Panc1 (cell line): Measurements from ENCODE around the gene CSTF1. TPM values are rescaled to one million over a fixed set of nuclear protein-coding genes. Genes with fewer than 3 reads are reported as not detected.

ENCODE experiments used
- ATAC-seq: fragments of 200-7000 bp; cut with Tn5 transposase; 2 replicates; pipeline ENCODE4 v1.9.1; 2020; ENCODE audit warnings: mild to moderate bottlenecking, moderate library complexity
- BruUV-seq: library from RNA; stranded (reverse); fragments of 400-500 nt; replicated peaks from 2 replicates; lab custom pipeline; 2021; lab: Mats Ljungman, UMichigan
- CTCF ChIA-PET: fragments of 300-600 bp; sonication (Branson Sonifier 250); formaldehyde crosslinking; loops from one replicate; lab custom pipeline; 2022; ENCODE audit warnings: antibody characterized with exemption; lab: Charles Lee
- POLR2A ChIA-PET: fragments of 300-600 bp; sonication (Branson Sonifier 250); formaldehyde crosslinking; loops from one replicate; lab custom pipeline; 2022; ENCODE audit warnings: antibody characterized with exemption; lab: Charles Lee
- DNase-seq: peaks from one replicate; pipeline ENCODE4 v3.0.0-alpha.2; 2010; ENCODE audit warnings: low read depth, low spot score
- H3K27ac ChIP-seq: 2 replicates; pipeline ENCODE4 v1.5.1; 2011; ENCODE audit warnings: mild to moderate bottlenecking, low read length, inconsistent platforms
- H3K27me3 ChIP-seq: fragments of 200-500 bp; sonication (Bioruptor generic); 2 replicates; pipeline ENCODE4 v1.6.0; 2014; ENCODE audit warnings: low read length, inconsistent platforms; ENCODE audit not compliant: control insufficient read depth, insufficient read depth
- H3K36me3 ChIP-seq: fragments of 200-500 bp; sonication (Bioruptor generic); 2 replicates; pipeline ENCODE4 v1.5.1; 2014; ENCODE audit warnings: inconsistent platforms, mild to moderate bottlenecking, low read length, moderate library complexity; ENCODE audit not compliant: control insufficient read depth, insufficient read depth
- H3K4me1 ChIP-seq: 2 replicates; pipeline ENCODE4 v1.5.1; 2011; ENCODE audit warnings: inconsistent platforms, mild to moderate bottlenecking, low read length, moderate library complexity; ENCODE audit not compliant: control insufficient read depth, insufficient read depth
- H3K4me3 ChIP-seq, 2 experiments: 2 replicates each; pipeline ENCODE4 v1.5.1; 2011 to 2012; ENCODE audit warnings: low read depth in 2 of 2, low read length in 2 of 2, mild to moderate bottlenecking in 2 of 2, inconsistent platforms in 1 of 2, moderate library complexity in 1 of 2
- H3K9me3 ChIP-seq: fragments of 200-500 bp; sonication (Bioruptor generic); 2 replicates; pipeline ENCODE4 v1.5.1; 2014; ENCODE audit warnings: low read depth, mild to moderate bottlenecking, inconsistent platforms, low read length, moderate library complexity; ENCODE audit not compliant: control insufficient read depth, insufficient read depth
- CTCF ChIP-seq: fragments of 450-650 bp; IDR thresholded peaks from 2 replicates; pipeline ENCODE4 v1.5.1; 2017; ENCODE audit warnings: mild to moderate bottlenecking
- POLR2AphosphoS5 ChIP-seq: IDR thresholded peaks from 2 replicates; pipeline ENCODE4 v1.6.1; 2012; ENCODE audit warnings: mild to moderate bottlenecking, low read depth, low read length, moderate library complexity
- REST ChIP-seq, 2 experiments: IDR thresholded peaks; 2 replicates each; pipeline ENCODE4 v1.6.1; 2011 to 2012; ENCODE audit warnings: low read depth in 2 of 2, control low read depth in 1 of 2, low read length in 1 of 2, mild to moderate bottlenecking in 1 of 2, moderate library complexity in 1 of 2; ENCODE audit not compliant: insufficient read depth in 1 of 2
- SIN3A ChIP-seq: IDR thresholded peaks from 2 replicates; pipeline ENCODE4 v1.6.1; 2012; ENCODE audit warnings: low read depth, mild to moderate bottlenecking, low read length, moderate library complexity, borderline replicate concordance; ENCODE audit not compliant: insufficient read depth
- TCF7L2 ChIP-seq: IDR thresholded peaks from 2 replicates; pipeline ENCODE4 v1.6.1; 2011; ENCODE audit warnings: mild to moderate bottlenecking, low read depth, low read length, inconsistent platforms
- in situ Hi-C: cut with HindIII; loops from 2 replicates; pipeline ENCODE4 v1.10.0; 2016; ENCODE audit warnings: low sequenced_read_pairs, low pct_unique_long_range_greater_than_20kb
- intact Hi-C: fragments of 100-400 bp; cut with micrococcal nuclease; formaldehyde crosslinking; loops from one replicate; pipeline ENCODE4 v1.10.0; 2022; ENCODE audit not compliant: unreplicated experiment
- total RNA-seq: library from RNA; stranded (reverse); gene quantifications from one replicate; pipeline ENCODE4 v1.2.1, GENCODE V29; 2021; ENCODE audit not compliant: unreplicated experiment

Gene CSTF1
- total RNA-seq, 1 experiment from 2014 or later = 46.3 TPM

- in situ Hi-C loops = no loop called here
- ATAC-seq = no peak
- CTCF ChIA-PET = no interaction called here
Observed at GRCh38 chr20:56420028-56420427, 27.6 kb downstream of the CSTF1 start.

GRCh38 chr20:56420940-56421688, 28.7 kb downstream of the CSTF1 start:
- BruUV-seq = no TSS peak
- H3K4me3 ChIP-seq = no peak overlapping the region
- H3K27ac ChIP-seq = no peak overlapping the region
- H3K36me3 ChIP-seq = no peaks in the 10 kb centered on the region
- no peak for ATAC-seq
- TF ChIP-seq TCF7L2 (no peak), CTCF (no peak), SIN3A (no peak), REST (IDR thresholded peaks at IDR 0.05; ENCODE audit: insufficient read depth in 1 of 2, low read depth in 2 of 2, low read length in 1 of 2) (no peak)
- ChIA-PET CTCF (interaction anchor here (0.6 kb wide), 1 partner anchor 28 kb away, joined by 4 read pairs; no protein-coding TSS in a partner anchor), POLR2A (no interaction called here)
- no peak for DNase-seq
- H3K27me3 ChIP-seq = no peaks in the 10 kb centered on the region
- in situ Hi-C loops (no loop called here), intact Hi-C loops (no loop called here)
- no peaks in the 10 kb centered on the region for H3K9me3 ChIP-seq
- no peaks in the 10 kb centered on the region for H3K4me1 ChIP-seq

More at GRCh38 chr20:56420028-56420427, 27.6 kb downstream of the CSTF1 start:
- DNase-seq = no peak
- intact Hi-C loops = no loop called here
- no peaks in the 10 kb centered on the region for H3K9me3 ChIP-seq
- H3K4me1 ChIP-seq = no peaks in the 10 kb centered on the region
- no peak overlapping the region for H3K4me3 ChIP-seq
- POLR2A ChIA-PET = no interaction called here
- no peak for TF ChIP-seq CTCF
- TF ChIP-seq SIN3A = no peak
- TF ChIP-seq TCF7L2 = no peak
- TF ChIP-seq POLR2AphosphoS5 = no peak
- no peak for TF ChIP-seq REST (IDR thresholded peaks at IDR 0.05; ENCODE audit: insufficient read depth in 1 of 2, low read depth in 2 of 2, low read length in 1 of 2)
- H3K27ac ChIP-seq = no peak overlapping the region
- no TSS peak for BruUV-seq
- H3K36me3 ChIP-seq = no peaks in the 10 kb centered on the region
- no peaks in the 10 kb centered on the region for H3K27me3 ChIP-seq
